ES-I3 (cell line): Measurements from ENCODE around the gene DLX1.
"Not testable (repeated sequence)": the region's sequence is repeated elsewhere in the genome, so short reads cannot be mapped to it uniquely, and the experiment has no call there.

Experiments
- H3K36me3 ChIP-seq: 2 replicates; pipeline ENCODE4 v1.6.1; 2013; ENCODE audit warnings: mild to moderate bottlenecking, low read length, control low read depth, moderate library complexity; ENCODE audit not compliant: insufficient read depth
- H3K4me1 ChIP-seq: 2 replicates; pipeline ENCODE4 v1.6.1; 2013; ENCODE audit warnings: mild to moderate bottlenecking, control low read depth, low read length; ENCODE audit not compliant: insufficient read depth
- H3K9ac ChIP-seq: 2 replicates; pipeline ENCODE4 v1.6.1; 2013; ENCODE audit warnings: low read depth, mild to moderate bottlenecking, low read length, moderate library complexity
- H3K9me3 ChIP-seq: 2 replicates; pipeline ENCODE4 v1.6.1; 2013; ENCODE audit warnings: mild to moderate bottlenecking, low read length, moderate library complexity; ENCODE audit not compliant: control insufficient read depth, insufficient read depth

The DLX1 gene

DNA sequence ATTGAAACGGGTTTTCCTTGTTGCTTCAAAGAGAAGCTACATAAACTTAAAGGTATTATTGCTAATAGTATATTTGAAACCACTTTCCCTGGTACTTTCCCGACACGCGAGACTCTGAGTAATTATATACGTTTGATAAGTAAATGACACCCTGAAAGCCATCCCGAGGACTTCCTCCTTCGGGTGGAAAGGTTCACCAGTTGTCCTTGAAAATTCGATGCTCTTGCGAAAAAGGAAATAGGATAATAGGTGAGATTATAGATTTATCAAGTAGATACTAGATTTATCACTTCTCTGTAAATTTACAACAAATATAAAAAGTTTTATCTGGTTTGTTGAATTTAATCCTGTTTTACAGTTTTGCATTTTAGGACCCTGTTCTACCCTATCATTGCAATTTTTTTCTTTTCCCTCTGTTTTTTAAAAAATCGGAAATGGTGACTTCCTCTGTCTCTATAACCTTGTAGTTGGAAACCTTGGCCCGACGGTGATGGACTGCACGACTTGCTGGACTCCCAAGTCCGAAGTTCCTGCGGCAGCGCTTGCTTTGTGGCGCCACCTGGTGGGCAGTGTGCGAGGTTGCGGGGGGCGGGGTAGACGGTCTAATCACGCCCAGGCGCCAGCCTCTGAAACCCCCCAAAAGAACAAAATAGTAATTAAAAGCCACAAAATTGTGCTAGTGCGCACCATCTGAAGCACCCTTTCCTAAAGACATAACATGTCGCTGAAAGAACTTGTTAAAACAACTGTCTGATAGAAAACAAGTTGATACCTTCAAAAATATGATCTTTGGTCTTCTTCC, 18.4 kb downstream of the DLX1 start:
- Histone ChIP-seq H3K9me3 (no peaks in the 10 kb centered on the region), H3K4me1 (peaks cover 3% of the 10 kb centered on the region; the same call in 1 of the 2 replicates), H3K36me3 (no peaks in the 10 kb centered on the region), H3K9ac (peak overlapping the region; percentile 57; the same call in 1 of the 2 replicates)

DNA sequence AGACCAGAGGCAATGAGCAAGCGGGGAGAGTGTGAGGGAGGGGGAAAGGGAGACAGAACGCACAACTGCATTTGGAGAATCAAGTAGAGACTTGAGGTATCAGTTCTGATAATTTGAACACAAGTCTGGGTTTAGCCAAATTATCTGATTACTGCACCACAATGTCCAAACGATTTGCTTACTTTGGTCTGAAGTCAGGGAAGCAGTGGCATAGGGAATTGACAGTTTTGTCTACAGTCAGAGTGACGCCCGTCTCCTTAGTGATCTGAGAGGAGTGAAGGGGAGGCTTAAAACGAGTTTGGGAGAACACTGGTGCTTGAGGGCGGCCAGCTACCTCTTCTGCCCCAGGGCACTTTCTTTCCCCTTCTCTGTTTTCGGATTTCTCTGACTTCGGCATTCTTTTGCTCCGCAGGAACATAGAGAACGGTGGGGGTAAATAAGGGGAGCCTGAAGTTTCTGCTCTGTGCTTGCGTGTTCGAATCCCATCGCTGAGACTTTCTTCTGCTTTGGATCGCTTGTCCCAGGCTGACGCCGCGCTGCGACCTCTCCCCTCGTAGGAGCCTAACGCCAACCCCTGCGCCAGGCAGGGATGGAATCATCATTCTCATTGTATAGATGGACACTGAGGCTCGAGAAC, 20.3 kb downstream of the DLX1 start:
- peak overlapping the region; percentile 69; the same call in 1 of the 2 replicates for H3K9ac ChIP-seq
- H3K4me1 ChIP-seq, result peaks cover 13% of the 10 kb centered on the region; the same call in 1 of the 2 replicates
- no peaks in the 10 kb centered on the region for H3K36me3 ChIP-seq
- H3K9me3 ChIP-seq, result no peaks in the 10 kb centered on the region

DNA sequence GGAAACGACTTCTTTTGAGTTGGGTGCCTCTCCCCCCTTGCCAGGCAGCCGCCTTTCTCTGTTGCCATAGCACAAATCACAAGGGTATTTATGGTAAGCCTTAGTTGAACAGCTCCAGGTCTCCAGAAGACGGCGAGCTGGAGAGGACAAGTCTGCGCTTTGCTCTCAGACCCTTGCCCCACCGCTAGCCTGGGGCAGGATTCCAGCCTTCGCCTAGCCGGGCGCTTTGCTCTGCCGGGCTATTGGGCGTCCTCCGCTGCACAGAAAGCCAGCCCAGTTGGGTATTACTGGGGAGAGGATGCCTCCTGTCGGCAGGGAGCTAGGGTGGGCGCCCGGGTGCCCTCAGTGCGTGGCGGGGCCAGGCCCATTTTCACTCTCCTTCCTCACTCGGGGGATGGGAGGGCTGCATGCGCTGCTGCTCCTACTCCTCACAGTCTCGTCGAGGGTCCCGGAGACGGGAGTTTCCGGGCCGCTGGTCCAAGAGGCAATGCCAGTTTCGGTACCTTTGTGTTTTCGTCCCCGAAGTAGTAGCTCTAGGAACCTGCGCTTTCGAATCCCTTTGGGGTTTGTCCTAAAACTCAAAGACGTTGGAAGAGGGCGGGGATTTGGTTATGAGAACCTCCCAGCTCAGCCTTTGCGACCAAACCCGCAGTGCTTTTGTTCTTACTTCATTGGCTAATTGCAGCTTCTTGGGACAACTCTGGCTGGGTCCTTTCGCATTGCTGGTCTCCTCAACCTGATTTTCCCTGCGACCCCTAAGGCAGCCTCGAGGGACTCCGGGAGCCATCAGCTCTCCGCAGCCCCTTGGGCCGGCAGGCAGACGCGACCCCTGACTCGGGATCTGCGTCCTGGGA, 21.0 kb downstream of the DLX1 start:
- H3K4me1 ChIP-seq, result peaks cover 13% of the 10 kb centered on the region; the same call in 1 of the 2 replicates
- H3K9me3 ChIP-seq, result no peaks in the 10 kb centered on the region
- no peaks in the 10 kb centered on the region for H3K36me3 ChIP-seq
- peak overlapping the region; percentile 69; the same call in 1 of the 2 replicates for H3K9ac ChIP-seq

DNA sequence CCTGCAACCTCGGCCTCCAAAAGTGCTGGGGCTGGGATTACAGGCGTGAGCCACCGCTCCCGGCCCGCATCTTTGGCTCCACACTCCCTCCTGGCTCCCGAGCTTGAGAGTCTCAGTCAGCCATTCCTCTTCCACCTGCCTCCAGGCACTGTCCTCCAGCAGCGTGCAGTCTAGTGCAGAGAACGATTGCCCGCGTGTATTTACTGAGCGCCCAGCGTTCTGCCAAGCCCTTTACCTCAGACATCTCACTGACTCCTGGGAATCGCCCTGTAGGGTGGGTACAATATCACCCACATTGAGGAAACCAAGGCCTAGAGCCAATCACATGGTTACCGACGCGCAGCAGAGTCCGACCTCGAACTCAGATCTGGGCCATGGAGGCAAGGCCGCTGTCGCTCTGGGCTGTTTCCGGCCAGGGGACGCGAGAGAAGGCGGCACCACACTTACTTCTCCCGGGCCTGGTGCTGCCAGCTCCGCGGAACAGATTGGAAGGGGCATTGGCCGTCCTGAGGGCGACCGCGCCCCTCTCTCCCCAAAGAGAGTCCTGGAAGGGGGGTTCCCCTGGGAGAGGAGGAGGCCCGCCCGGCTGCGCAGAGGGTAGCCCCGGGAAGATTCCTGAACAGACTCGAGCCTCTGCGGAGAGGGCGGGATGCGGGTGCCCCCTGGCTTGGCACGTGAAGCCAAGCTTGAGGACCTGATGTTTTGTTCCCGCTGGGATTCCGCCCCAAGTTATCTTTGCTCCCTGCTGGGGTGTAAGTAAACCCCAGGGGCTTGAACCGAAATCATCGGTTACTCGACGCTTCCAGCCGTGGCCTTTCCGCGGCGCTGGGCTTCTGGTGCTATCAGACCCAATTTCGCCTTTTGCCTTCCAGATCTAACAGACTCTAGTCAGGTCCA, 22.6 kb downstream of the DLX1 start:
- Histone ChIP-seq H3K9me3 (no peaks in the 10 kb centered on the region), H3K4me1 (peaks cover 13% of the 10 kb centered on the region; the same call in 1 of the 2 replicates), H3K9ac (no peak overlapping the region), H3K36me3 (no peaks in the 10 kb centered on the region)

DNA sequence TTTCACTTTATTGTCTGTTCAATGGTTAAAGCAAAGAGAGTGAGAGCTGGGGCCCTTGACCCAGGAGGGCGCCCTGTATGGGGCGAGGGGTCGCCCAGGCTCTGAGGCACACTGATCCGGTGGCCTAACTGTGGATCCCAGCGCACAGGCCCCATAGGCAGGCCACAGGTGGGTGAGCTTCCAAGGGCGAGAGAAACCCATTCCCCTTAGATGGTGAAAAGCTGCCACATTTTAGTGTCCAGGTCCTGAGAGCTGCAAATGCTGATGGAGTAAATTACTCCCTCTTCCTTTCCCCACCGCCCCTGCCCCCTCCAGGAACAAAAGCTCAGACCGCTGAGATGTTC, 23.3 kb downstream of the DLX1 start:
- Histone ChIP-seq H3K4me1 (peaks cover 13% of the 10 kb centered on the region; the same call in 1 of the 2 replicates), H3K9me3 (no peaks in the 10 kb centered on the region), H3K36me3 (no peaks in the 10 kb centered on the region), H3K9ac (no peak overlapping the region)

DNA sequence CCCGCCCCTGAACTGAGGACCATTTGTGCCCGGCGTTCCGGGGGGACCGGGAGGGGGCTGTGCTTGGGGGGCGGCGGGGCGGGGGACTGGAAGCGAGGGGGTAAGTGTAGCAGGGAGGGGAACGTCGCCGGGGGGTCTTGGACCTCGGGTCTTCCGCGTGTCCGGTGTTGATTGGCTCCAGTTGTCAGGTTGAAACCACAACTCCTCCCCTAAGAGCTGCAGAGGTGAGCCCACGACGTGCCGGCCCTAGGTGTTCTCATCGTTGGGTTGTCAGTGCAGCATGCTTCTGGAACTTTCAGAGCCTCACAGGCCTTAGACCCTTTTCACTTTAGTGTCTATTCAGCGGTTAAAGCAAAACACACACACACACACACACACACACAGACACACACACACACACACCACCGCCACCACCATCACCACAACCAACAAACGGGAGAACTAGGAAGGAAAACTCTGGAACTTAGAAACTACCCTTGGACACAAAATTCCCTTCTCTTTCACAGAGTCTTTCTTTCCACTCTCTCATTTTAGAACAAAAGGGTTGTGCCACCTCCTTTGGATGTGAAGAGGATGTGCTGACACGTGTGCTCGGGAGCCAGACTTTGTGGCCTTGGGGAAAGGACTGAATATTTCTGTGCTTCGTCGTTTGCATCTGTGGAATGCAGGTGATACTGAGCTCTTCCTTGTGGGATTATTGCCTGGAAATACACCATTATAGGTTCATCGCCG, 24.1 kb downstream of the DLX1 start:
- H3K9me3 ChIP-seq, result no peaks in the 10 kb centered on the region
- H3K4me1 ChIP-seq, result peaks cover 10% of the 10 kb centered on the region; the same call in 1 of the 2 replicates
- no peaks in the 10 kb centered on the region for H3K36me3 ChIP-seq
- peak overlapping the region; percentile 22; the same call in 1 of the 2 replicates for H3K9ac ChIP-seq

DNA sequence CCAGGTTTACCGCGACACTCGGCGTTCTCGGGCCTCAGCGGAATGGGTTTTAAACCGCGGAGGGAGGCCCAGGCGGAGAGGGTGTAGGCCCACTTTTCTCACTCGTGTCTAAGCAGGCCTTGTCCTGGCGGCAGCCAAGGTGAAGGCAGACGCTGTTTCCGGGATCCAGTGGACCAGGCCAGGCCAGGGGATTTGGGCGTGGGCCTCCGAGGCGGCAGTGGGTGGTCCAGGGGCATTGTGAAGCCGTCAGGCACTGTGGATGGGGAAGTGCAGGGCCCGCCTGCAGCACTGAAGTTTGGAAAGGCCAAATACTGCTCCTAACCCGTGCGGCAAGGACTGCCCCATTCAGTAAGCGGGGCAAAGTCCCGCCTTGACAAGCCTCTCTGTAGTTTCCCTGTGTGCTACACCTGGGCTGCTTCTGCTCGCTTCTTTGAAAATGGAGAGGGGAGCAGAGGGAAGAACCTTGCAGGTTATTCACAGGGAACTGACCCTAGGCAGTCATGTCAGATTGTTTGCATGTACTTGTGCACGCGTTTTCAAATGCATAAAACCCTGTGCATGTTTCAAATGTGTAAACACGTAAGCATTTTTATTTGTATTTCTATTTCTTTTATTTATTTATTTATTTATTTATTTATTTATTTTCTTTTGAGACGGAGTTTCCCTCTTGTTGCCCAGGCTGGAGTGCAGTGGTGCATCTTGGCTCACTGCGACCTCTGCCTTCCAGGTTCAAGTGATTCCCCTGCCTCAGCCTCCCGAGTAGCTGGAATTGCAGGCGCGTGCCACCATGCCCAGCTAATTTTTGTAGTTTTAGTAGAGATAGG, 24.9 kb downstream of the DLX1 start:
- Histone ChIP-seq H3K4me1 (peaks cover 10% of the 10 kb centered on the region; the same call in 1 of the 2 replicates), H3K9ac (peak overlapping the region; percentile 22; the same call in 1 of the 2 replicates), H3K9me3 (no peaks in the 10 kb centered on the region), H3K36me3 (no peaks in the 10 kb centered on the region)

DNA sequence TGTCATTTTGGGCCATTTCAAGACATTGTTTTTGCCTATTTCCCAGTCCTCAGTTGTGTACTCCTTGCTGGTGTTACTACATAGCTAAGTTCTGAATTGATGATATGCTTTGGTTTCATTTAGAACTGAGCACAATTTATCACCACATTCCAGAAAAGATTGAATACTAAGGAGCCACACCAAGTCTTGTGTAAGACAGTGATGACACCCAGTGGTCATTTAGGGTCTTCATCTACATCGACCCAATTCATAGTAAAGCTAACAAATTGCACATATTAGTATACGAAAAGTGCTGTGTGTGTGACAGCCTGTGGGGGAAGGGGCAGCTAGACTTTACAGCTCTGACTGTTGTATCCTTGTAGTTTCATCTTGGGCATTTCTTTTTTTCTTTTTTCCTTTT, 28.3 kb downstream of the DLX1 start:
- H3K4me1 ChIP-seq, result peaks cover 10% of the 10 kb centered on the region; the same call in 1 of the 2 replicates
- no peaks in the 10 kb centered on the region for H3K36me3 ChIP-seq
- no peak overlapping the region for H3K9ac ChIP-seq
- no peaks in the 10 kb centered on the region for H3K9me3 ChIP-seq

DNA sequence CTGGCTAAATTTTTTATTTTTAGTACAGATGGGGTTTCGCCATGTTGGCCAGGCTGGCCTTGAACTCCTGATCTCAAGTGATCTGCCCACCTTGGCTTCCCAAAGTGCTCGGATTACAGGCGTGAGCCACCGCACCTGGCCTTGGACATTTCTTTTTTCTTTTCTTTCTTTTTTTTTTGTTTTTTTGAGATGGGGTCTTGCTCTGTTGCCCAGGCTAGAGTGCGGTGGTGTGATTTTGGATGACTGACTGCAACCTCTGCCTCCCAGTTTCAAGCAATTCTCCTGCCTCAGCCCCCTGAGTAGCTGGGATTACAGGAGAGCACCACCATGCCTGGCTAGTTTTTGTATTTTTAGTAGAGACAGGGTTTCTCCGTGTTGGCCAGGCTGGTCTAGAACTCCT, 28.9 kb downstream of the DLX1 start:
- not testable (repeated sequence) for H3K9ac ChIP-seq, H3K36me3 ChIP-seq, H3K9me3 ChIP-seq
- peaks cover 10% of the 10 kb centered on the region; the same call in 1 of the 2 replicates for H3K4me1 ChIP-seq

DNA sequence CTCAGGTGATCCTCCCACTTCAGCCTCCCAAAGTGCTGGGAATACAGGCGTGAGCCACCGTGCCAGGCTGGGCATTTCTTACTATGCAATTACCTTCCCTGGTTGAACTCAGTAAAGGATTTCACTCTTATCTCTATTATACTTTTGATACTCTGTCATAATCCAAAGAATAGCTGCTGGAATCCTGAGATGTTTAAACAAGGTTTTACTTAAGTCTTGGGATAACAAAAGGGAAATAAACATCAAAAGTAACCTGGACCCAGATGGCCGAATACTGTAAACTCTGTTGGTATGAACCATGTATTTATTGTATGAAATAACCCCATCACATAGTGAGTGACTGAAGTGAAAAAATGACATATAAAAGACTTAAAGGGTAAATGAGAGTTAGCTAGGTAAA, 29.3 kb downstream of the DLX1 start:
- H3K9ac ChIP-seq, result no peak overlapping the region
- H3K4me1 ChIP-seq, result peaks cover 8% of the 10 kb centered on the region; the same call in 1 of the 2 replicates
- H3K36me3 ChIP-seq, result no peaks in the 10 kb centered on the region
- H3K9me3 ChIP-seq, result no peaks in the 10 kb centered on the region

DNA sequence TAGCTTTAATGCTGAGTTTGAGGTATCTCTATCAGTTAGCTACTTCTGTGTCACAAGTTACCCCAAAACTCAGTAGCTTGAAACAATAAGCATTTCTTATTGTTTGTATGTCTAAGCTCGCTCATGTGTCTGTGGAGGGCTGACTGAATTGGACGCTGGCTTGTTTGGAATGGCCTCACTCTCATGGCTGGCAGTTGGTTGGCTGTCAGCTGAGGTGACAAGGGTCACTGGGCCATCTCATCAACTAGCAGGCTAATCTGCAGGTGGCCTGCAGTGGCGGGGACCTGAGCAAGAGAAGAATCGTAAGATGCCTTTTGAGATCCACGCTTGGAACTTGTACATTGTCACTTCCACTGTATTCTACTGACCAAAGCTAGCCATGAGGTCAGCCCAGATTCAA, 30.8 kb downstream of the DLX1 start:
- Histone ChIP-seq H3K9ac (no peak overlapping the region), H3K36me3 (no peaks in the 10 kb centered on the region), H3K9me3 (no peaks in the 10 kb centered on the region), H3K4me1 (no peaks in the 10 kb centered on the region)

DNA sequence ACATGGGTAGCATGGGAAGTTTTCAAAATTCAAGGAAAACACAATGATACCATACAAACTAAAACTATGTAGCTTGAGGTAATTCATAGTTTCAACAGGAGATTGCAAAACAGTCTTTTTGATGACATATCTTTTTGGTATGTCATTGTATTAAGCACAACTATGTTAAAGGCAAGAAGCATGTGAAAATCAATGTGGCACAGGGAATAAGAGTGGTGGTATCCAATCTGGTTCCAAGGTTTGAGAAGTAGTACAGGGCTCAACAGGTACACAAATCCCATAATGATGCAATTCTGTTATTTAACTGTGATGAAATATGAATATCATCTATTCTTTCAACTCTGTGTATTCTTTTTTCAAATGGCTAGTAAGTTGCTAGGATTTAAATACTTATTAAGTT, 33.8 kb downstream of the DLX1 start:
- H3K9me3 ChIP-seq, result no peaks in the 10 kb centered on the region
- H3K4me1 ChIP-seq, result no peaks in the 10 kb centered on the region
- no peaks in the 10 kb centered on the region for H3K36me3 ChIP-seq
- H3K9ac ChIP-seq, result no peak overlapping the region
